Measurements from ENCODE around the gene PCDHA1. TPM values are rescaled to one million over a fixed set of nuclear protein-coding genes. Genes with fewer than 3 reads are reported as not detected.

Gene PCDHA1
- polyA plus RNA-seq, 1 donor (not counting 4 experiments of a cell fraction or from before 2014, with no cell fraction given) = 0.03 TPM

GRCh38 chr5:141003031-141003430 lies 217.1 kb downstream of the PCDHA1 start:
- H4K20me1 ChIP-seq (ENCODE audit: control insufficient read depth, extremely low read depth, insufficient read depth, low read length) = no peaks in the 10 kb centered on the region

GRCh38 chr5:141003791-141004611 lies 218.1 kb downstream of the PCDHA1 start:
- Histone ChIP-seq H3K36me3 (ENCODE audit: control insufficient read depth in 2 of 2, extremely low read depth in 1 of 2, insufficient read depth in 2 of 2, low read length in 2 of 2) (no peaks in the 10 kb centered on the region), H3K4me2 (ENCODE audit: control insufficient read depth, extremely low read depth, insufficient read depth, low read depth, low read length) (peak overlapping the region; percentile 46), H3K9me1 (ENCODE audit: control insufficient read depth, extremely low read depth, insufficient read depth, low read length) (no peaks in the 10 kb centered on the region), H3K4me3 (ENCODE audit: control insufficient read depth in 2 of 3, extremely low read depth in 1 of 3, insufficient read depth in 2 of 3, low read depth in 1 of 3, low read length in 3 of 3) (no peak overlapping the region), H3K9ac (ENCODE audit: control insufficient read depth, extremely low read depth, insufficient read depth, low read length) (peak overlapping the region; percentile 23), H3K79me2 (ENCODE audit: control insufficient read depth, insufficient read depth, low read length) (no peaks in the 10 kb centered on the region), H3K27ac (ENCODE audit: control insufficient read depth, insufficient read depth, low read length) (peak overlapping the region; percentile 71), H4K20me1 (ENCODE audit: control insufficient read depth, extremely low read depth, insufficient read depth, low read length) (no peaks in the 10 kb centered on the region), H3K9me3 (ENCODE audit: control insufficient read depth, low read depth, low read length) (no peaks in the 10 kb centered on the region), H3K4me1 (ENCODE audit: control insufficient read depth, extremely low read depth, insufficient read depth, low read length) (peaks cover 30% of the 10 kb centered on the region), H3K27me3 (ENCODE audit: control insufficient read depth, extremely low read depth, insufficient read depth, low read length) (no peaks in the 10 kb centered on the region), H2AFZ (ENCODE audit: control insufficient read depth, low read length) (no peak overlapping the region)
- dilution Hi-C loops (cut with MboI; ENCODE audit: extremely low pct_ligation_motif_present, low sequenced_read_pairs) = no loop called here
- peak; percentile 96 for FAIRE-seq
- peak; percentile 81 for DNase-seq (ENCODE audit: low read depth, low spot score)
- no peak for TF ChIP-seq EZH2 (IDR thresholded peaks at IDR 0.05; ENCODE audit: low read length)
- no peak for TF ChIP-seq CTCF (optimal IDR thresholded peaks at IDR 0.05 in 1 of 3, IDR thresholded peaks at IDR 0.05 in 1 of 3, conservative IDR thresholded peaks at IDR 0.05 in 1 of 3; ENCODE audit: extremely low read depth in 1 of 3, insufficient read depth in 2 of 3, low read length in 3 of 3)

More at GRCh38 chr5:141003031-141003430, 217.1 kb downstream of the PCDHA1 start:
- dilution Hi-C loops (cut with MboI; ENCODE audit: extremely low pct_ligation_motif_present, low sequenced_read_pairs) = no loop called here
- no peak for FAIRE-seq
- no peak for TF ChIP-seq CTCF (optimal IDR thresholded peaks at IDR 0.05 in 1 of 3, IDR thresholded peaks at IDR 0.05 in 1 of 3, conservative IDR thresholded peaks at IDR 0.05 in 1 of 3; ENCODE audit: extremely low read depth in 1 of 3, insufficient read depth in 2 of 3, low read length in 3 of 3)
- no peak for TF ChIP-seq EZH2 (IDR thresholded peaks at IDR 0.05; ENCODE audit: low read length)
- H3K4me3 ChIP-seq (ENCODE audit: control insufficient read depth in 2 of 3, extremely low read depth in 1 of 3, insufficient read depth in 2 of 3, low read depth in 1 of 3, low read length in 3 of 3) = no peak overlapping the region
- no peak overlapping the region for H3K27ac ChIP-seq (ENCODE audit: control insufficient read depth, insufficient read depth, low read length)
- H3K79me2 ChIP-seq (ENCODE audit: control insufficient read depth, insufficient read depth, low read length) = no peaks in the 10 kb centered on the region
- no peak overlapping the region for H3K4me2 ChIP-seq (ENCODE audit: control insufficient read depth, extremely low read depth, insufficient read depth, low read depth, low read length)
- H3K9me1 ChIP-seq (ENCODE audit: control insufficient read depth, extremely low read depth, insufficient read depth, low read length) = no peaks in the 10 kb centered on the region
- no peaks in the 10 kb centered on the region for H3K36me3 ChIP-seq (ENCODE audit: control insufficient read depth in 2 of 2, extremely low read depth in 1 of 2, insufficient read depth in 2 of 2, low read length in 2 of 2)
- H2AFZ ChIP-seq (ENCODE audit: control insufficient read depth, low read length) = no peak overlapping the region
- H3K4me1 ChIP-seq (ENCODE audit: control insufficient read depth, extremely low read depth, insufficient read depth, low read length) = peaks cover 30% of the 10 kb centered on the region
- no peaks in the 10 kb centered on the region for H3K9me3 ChIP-seq (ENCODE audit: control insufficient read depth, low read depth, low read length)
- no peak for DNase-seq (ENCODE audit: low read depth, low spot score)
- H3K9ac ChIP-seq (ENCODE audit: control insufficient read depth, extremely low read depth, insufficient read depth, low read length) = no peak overlapping the region
- no peaks in the 10 kb centered on the region for H3K27me3 ChIP-seq (ENCODE audit: control insufficient read depth, extremely low read depth, insufficient read depth, low read length)
